Neutrophil (primary cell): ENCODE results near the gene LPIN1.
"Not testable (repeated sequence)": the region's sequence is repeated elsewhere in the genome, so short reads cannot be mapped to it uniquely, and the experiment has no call there.

Source experiments
- H3K27ac ChIP-seq: fragments of 200-600 bp; sonication (generic); 2 replicates; pipeline ENCODE4 v1.5.1; 2016; ENCODE audit warnings: mild to moderate bottlenecking, moderate library complexity
- H3K27me3 ChIP-seq: fragments of 200-600 bp; sonication (generic); 2 replicates; pipeline ENCODE4 v1.6.0; 2016; ENCODE audit warnings: mild to moderate bottlenecking
- H3K36me3 ChIP-seq: fragments of 200-600 bp; sonication (generic); 2 replicates; pipeline ENCODE4 v1.5.1; 2017
- H3K4me1 ChIP-seq, 2 experiments: fragments of 200-600 bp in 1 of 2; sonication (generic) in 1 of 2; 1 replicate in 1 of 2; 2 replicates in 1 of 2; pipeline versions ENCODE4 v1.5.1 to v1.6.1; 2013 to 2016; ENCODE audit warnings: low read depth in 1 of 2, low read length in 1 of 2, mild to moderate bottlenecking in 1 of 2, moderate library complexity in 1 of 2; ENCODE audit not compliant: control insufficient read depth in 1 of 2, insufficient read depth in 1 of 2
- H3K4me3 ChIP-seq, 2 experiments: fragments of 200-600 bp in 1 of 2; sonication (generic) in 1 of 2; 1 replicate in 1 of 2; 2 replicates in 1 of 2; pipeline ENCODE4 v1.5.1; 2013 to 2016; ENCODE audit warnings: low read depth in 1 of 2, low read length in 1 of 2, mild to moderate bottlenecking in 1 of 2, moderate library complexity in 1 of 2
- H3K9me3 ChIP-seq: fragments of 200-600 bp; sonication (generic); 2 replicates; pipeline ENCODE4 v1.5.1; 2016
- TF ChIP-seq, protein P1 (sequence below): fragments of 200-600 bp; sonication (generic); IDR thresholded peaks from 2 replicates; pipeline ENCODE4 v1.5.1; 2016; ENCODE audit warnings: antibody characterized with exemption

LPIN1 gene

GRCh38 chr2:11858883-11859282 is 112.5 kb downstream of the LPIN1 start:
- Histone ChIP-seq H3K27ac (no peak overlapping the region), H3K9me3 (no peaks in the 10 kb centered on the region), H3K27me3 (no peaks in the 10 kb centered on the region), H3K36me3 (no peaks in the 10 kb centered on the region), H3K4me3 (no peak overlapping the region), H3K4me1 (peaks cover 13 to 15% of the 10 kb centered on the region in 2 experiments)
- TF ChIP-seq, protein P1, sequence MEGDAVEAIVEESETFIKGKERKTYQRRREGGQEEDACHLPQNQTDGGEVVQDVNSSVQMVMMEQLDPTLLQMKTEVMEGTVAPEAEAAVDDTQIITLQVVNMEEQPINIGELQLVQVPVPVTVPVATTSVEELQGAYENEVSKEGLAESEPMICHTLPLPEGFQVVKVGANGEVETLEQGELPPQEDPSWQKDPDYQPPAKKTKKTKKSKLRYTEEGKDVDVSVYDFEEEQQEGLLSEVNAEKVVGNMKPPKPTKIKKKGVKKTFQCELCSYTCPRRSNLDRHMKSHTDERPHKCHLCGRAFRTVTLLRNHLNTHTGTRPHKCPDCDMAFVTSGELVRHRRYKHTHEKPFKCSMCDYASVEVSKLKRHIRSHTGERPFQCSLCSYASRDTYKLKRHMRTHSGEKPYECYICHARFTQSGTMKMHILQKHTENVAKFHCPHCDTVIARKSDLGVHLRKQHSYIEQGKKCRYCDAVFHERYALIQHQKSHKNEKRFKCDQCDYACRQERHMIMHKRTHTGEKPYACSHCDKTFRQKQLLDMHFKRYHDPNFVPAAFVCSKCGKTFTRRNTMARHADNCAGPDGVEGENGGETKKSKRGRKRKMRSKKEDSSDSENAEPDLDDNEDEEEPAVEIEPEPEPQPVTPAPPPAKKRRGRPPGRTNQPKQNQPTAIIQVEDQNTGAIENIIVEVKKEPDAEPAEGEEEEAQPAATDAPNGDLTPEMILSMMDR, result no peak

DNA sequence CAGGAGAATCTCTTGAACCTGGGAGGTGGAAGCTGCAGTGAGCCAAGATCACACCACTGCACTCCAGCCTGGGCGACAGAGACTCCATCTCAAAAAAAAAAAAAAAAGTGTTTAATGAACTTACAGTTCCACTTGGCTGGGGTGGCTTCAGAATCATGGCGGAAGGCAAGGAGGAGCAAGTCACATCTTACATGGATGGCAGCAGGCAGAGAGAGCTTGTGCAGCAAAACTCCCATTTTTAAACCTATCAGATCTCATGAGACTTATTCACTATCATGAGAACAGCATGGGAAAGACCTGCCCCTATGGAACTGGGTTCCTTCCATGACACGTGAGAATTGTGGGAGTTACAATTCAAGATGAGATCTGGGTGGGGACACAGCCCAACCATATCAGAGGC is 113.5 kb downstream of the LPIN1 start:
- H3K9me3 ChIP-seq, H3K36me3 ChIP-seq, H3K27ac ChIP-seq, H3K27me3 ChIP-seq, H3K4me3 ChIP-seq: not testable (repeated sequence)
- peaks cover 17 to 23% of the 10 kb centered on the region in 2 experiments for H3K4me1 ChIP-seq

DNA sequence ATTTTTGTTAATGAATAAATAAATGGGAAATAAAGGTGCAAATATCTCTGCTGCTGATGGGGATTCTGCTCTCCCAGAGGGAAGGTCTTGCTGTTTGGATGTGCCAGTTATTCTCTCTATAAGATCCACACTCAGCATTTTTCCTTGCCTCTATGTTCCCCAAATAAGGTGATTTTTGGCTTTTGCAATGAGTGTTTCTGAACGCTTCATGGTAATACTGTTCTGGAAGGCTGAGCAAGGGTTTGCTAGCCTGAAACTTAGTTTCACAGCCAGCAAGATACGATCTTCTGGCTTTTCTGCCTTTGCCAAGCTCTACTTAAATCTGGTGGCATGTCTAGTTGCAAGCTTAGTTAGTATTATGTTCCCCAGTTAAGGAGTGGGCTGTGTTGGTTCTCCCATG is 114.6 kb downstream of the LPIN1 start:
- Histone ChIP-seq H3K27me3 (no peaks in the 10 kb centered on the region), H3K4me3 (no peak overlapping the region), H3K27ac (no peak overlapping the region), H3K36me3 (no peaks in the 10 kb centered on the region), H3K9me3 (no peaks in the 10 kb centered on the region), H3K4me1 (peaks cover 15 to 21% of the 10 kb centered on the region in 2 experiments)
- TF ChIP-seq, protein P1, result no peak

GRCh38 chr2:11862049-11862448 is 115.6 kb downstream of the LPIN1 start:
- no peaks in the 10 kb centered on the region for H3K9me3 ChIP-seq
- TF ChIP-seq, protein P1, result no peak
- no peaks in the 10 kb centered on the region for H3K27me3 ChIP-seq
- H3K36me3 ChIP-seq, result no peaks in the 10 kb centered on the region
- no peak overlapping the region for H3K4me3 ChIP-seq
- no peak overlapping the region for H3K27ac ChIP-seq
- H3K4me1 ChIP-seq, result peaks cover 14 to 18% of the 10 kb centered on the region in 2 experiments

DNA sequence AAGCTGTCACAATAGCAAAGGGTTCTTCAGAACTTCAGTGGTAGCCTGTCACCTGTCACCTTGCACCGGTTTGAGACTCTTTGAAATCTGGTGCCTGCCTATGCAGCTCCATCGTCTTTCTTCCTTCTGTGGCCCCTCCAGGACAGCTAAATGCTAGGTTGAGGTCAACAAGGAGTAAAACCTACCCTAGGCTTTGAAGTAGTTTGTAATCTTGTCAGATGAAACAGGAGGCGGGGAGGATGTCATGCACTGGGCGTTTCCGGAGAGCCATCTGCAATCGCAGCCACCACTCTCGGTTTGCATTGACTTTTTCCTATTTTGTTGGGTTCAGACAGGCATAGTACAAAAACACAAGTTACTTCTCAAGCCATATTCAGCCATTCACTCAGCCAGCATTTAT is 116.7 kb downstream of the LPIN1 start:
- no peaks in the 10 kb centered on the region for H3K27me3 ChIP-seq
- H3K27ac ChIP-seq, result no peak overlapping the region
- no peaks in the 10 kb centered on the region for H3K36me3 ChIP-seq
- peaks cover 14 to 18% of the 10 kb centered on the region in 2 experiments for H3K4me1 ChIP-seq
- H3K4me3 ChIP-seq, result no peak overlapping the region
- TF ChIP-seq, protein P1, result no peak
- no peaks in the 10 kb centered on the region for H3K9me3 ChIP-seq

DNA sequence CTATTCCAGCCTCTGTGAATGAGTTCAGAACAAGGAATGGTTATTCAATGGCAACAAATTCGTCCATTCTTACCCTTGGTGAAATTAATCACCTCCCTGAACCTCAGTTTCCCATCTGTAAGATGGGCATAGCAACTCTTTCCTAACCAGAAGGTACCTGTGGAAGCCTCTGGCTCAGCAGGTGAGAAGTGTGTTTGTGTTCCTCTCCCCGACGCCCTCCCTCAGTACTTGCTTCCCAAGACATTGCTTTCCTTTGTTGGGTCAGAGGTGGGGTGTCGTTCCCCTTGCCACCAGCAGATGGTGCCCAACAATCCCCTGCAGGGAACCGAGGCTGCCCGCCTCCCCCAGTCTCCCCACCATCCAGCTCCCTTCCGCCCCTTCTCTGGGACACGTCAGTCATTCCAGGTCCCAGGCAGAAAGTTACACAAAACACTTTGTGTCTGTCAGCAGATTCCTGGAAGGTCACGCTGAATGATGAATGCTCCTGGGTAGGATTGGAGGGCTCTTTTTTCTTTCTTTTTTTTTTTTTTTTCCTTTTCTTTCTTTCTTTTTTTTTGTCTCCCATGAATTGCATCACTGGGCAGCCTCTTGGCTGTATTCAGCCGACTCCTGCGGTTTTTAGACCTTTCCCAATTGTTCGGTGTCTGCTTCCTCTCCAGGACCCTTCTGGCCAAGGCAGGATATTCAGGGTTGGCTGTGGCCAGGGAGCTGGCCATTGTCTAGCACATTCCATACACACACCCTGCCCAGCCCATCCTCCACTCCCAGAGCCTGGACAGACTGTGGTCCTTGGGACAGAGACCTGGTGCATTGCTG is 117.3 kb downstream of the LPIN1 start:
- peak overlapping the region in 1 of 2 experiments; percentile 27 for H3K4me3 ChIP-seq
- TF ChIP-seq, protein P1, result peak; percentile 93
- no peaks in the 10 kb centered on the region for H3K36me3 ChIP-seq
- H3K27ac ChIP-seq, result no peak overlapping the region
- peaks cover 14 to 18% of the 10 kb centered on the region in 2 experiments for H3K4me1 ChIP-seq
- no peaks in the 10 kb centered on the region for H3K9me3 ChIP-seq
- no peaks in the 10 kb centered on the region for H3K27me3 ChIP-seq
